IMR-90 (cell line): ENCODE data around the gene DAND5. TPM values are rescaled to one million over a fixed set of nuclear protein-coding genes. Genes with fewer than 3 reads are reported as not detected.

Experiments
- ATAC-seq: fragments of 200-7000 bp; cut with Tn5 transposase; 2 replicates; pipeline ENCODE4 v1.9.1; 2020; ENCODE audit warnings: low read depth, mild to moderate bottlenecking, moderate library complexity
- Bru-seq: library from RNA; stranded (reverse); fragments of 400-500 nt; gene quantifications from one replicate; lab custom pipeline; 2021; lab: Mats Ljungman, UMichigan
- BruChase-seq, 2 experiments: library from RNA; stranded (reverse); fragments of 400-500 nt; gene quantifications; one replicate each; lab custom pipeline; 2021; lab: Mats Ljungman, UMichigan
- BruUV-seq: library from RNA; stranded (reverse); fragments of 400-500 nt; replicated peaks from 2 replicates; lab custom pipeline; 2021; lab: Mats Ljungman, UMichigan
- CTCF ChIA-PET: fragments of 300-600 bp; formaldehyde crosslinking; extraction: SDS; loops from one replicate; lab custom pipeline; 2021; ENCODE audit warnings: antibody characterized with exemption; lab: Yijun Ruan, JAX
- POLR2A ChIA-PET: fragments of 300-600 bp; sonication (Branson Sonifier 250); formaldehyde crosslinking; loops from one replicate; lab custom pipeline; 2022; ENCODE audit warnings: antibody characterized with exemption; ENCODE audit not compliant: unreplicated experiment; lab: Charles Lee
- DNase-seq: peaks from one replicate; pipeline ENCODE4 v3.0.0; 2013
- H2AFZ ChIP-seq: replicated peaks from 2 replicates; pipeline ENCODE3; 2013; ENCODE audit warnings: low read length, mild to moderate bottlenecking; ENCODE audit not compliant: poor library complexity
- H2AK5ac ChIP-seq: 2 replicates; pipeline ENCODE4 v1.6.1; 2013; ENCODE audit warnings: low read depth, low read length, inconsistent platforms
- H2AK9ac ChIP-seq: replicated peaks from 2 replicates; pipeline ENCODE3; 2013; ENCODE audit warnings: mild to moderate bottlenecking, low read depth, low read length, moderate library complexity; ENCODE audit not compliant: poor library complexity
- H2BK120ac ChIP-seq: 2 replicates; pipeline ENCODE4 v1.6.1; 2013; ENCODE audit warnings: low read depth, low read length, inconsistent platforms
- H2BK15ac ChIP-seq: 3 replicates; pipeline ENCODE4 v1.6.1; 2013; ENCODE audit warnings: low read depth, low read length, inconsistent platforms
- H2BK20ac ChIP-seq: 2 replicates; pipeline ENCODE4 v1.6.1; 2013; ENCODE audit warnings: low read depth, mild to moderate bottlenecking, inconsistent platforms, low read length, moderate library complexity
- H2BK5ac ChIP-seq: 2 replicates; pipeline ENCODE4 v1.6.1; 2013; ENCODE audit warnings: mild to moderate bottlenecking, low read depth, low read length, inconsistent platforms; ENCODE audit not compliant: poor library complexity, severe bottlenecking
- H3K14ac ChIP-seq: replicated peaks from 2 replicates; pipeline ENCODE4 v1.6.1; 2013; ENCODE audit warnings: low read depth, low read length, inconsistent platforms
- H3K18ac ChIP-seq: 2 replicates; pipeline ENCODE4 v1.6.1; 2013; ENCODE audit warnings: low read depth, low read length, control low read depth
- H3K23ac ChIP-seq: 2 replicates; pipeline ENCODE4 v1.6.1; 2013; ENCODE audit warnings: low read depth, low read length, inconsistent platforms
- H3K27ac ChIP-seq: 2 replicates; pipeline ENCODE4 v1.5.1; 2013; ENCODE audit warnings: mild to moderate bottlenecking, control low read depth, low read length; ENCODE audit not compliant: insufficient read depth
- H3K27me3 ChIP-seq: 2 replicates; pipeline ENCODE4 v1.6.1; 2013; ENCODE audit warnings: low read length; ENCODE audit not compliant: control insufficient read depth, insufficient read depth
- H3K36me3 ChIP-seq: 2 replicates; pipeline ENCODE4 v1.6.1; 2013; ENCODE audit warnings: low read length, mixed read lengths; ENCODE audit not compliant: control insufficient read depth, insufficient read depth
- H3K4ac ChIP-seq: 2 replicates; pipeline ENCODE4 v1.6.1; 2013; ENCODE audit warnings: low read depth, low read length, inconsistent platforms
- H3K4me1 ChIP-seq: 2 replicates; pipeline ENCODE4 v1.6.1; 2013; ENCODE audit warnings: low read length, mixed read lengths; ENCODE audit not compliant: control insufficient read depth, insufficient read depth
- H3K4me2 ChIP-seq: 2 replicates; pipeline ENCODE4 v1.6.1; 2013; ENCODE audit warnings: low read depth, mild to moderate bottlenecking, control low read depth, low read length, moderate library complexity
- H3K4me3 ChIP-seq: 2 replicates; pipeline ENCODE4 v1.5.1; 2013; ENCODE audit warnings: low read depth, mild to moderate bottlenecking, control low read depth, low read length, moderate library complexity; ENCODE audit not compliant: insufficient read depth
- H3K56ac ChIP-seq: 2 replicates; pipeline ENCODE4 v1.6.1; 2013; ENCODE audit warnings: low read length, inconsistent platforms; ENCODE audit not compliant: insufficient read depth; ENCODE audit errors: extremely low read depth
- H3K79me1 ChIP-seq, 2 experiments: 2 replicates each; pipeline ENCODE4 v1.6.1; 2013; ENCODE audit warnings: low read length in 2 of 2, inconsistent platforms in 1 of 2, low read depth in 1 of 2
- H3K9ac ChIP-seq: 2 replicates; pipeline ENCODE4 v1.6.1; 2013; ENCODE audit warnings: low read depth, low read length, control low read depth
- H3K9me1 ChIP-seq: 2 replicates; pipeline ENCODE4 v1.6.1; 2013; ENCODE audit warnings: low read length, inconsistent platforms; ENCODE audit not compliant: insufficient read depth
- H3K9me3 ChIP-seq: 2 replicates; pipeline ENCODE4 v1.6.1; 2013; ENCODE audit warnings: low read length; ENCODE audit not compliant: control insufficient read depth, insufficient read depth
- H4K20me1 ChIP-seq: 2 replicates; pipeline ENCODE4 v1.6.1; 2013; ENCODE audit warnings: low read length, inconsistent platforms; ENCODE audit not compliant: insufficient read depth
- H4K5ac ChIP-seq: 2 replicates; pipeline ENCODE4 v1.6.1; 2013; ENCODE audit warnings: mild to moderate bottlenecking, low read depth, low read length, control low read depth
- H4K8ac ChIP-seq, 2 experiments: 2 replicates each; pipeline ENCODE4 v1.6.1; 2013; ENCODE audit warnings: low read depth in 2 of 2, low read length in 2 of 2, control low read depth in 1 of 2, inconsistent platforms in 1 of 2
- H4K91ac ChIP-seq: 2 replicates; pipeline ENCODE4 v1.6.1; 2013; ENCODE audit warnings: low read depth, low read length, inconsistent platforms; ENCODE audit not compliant: insufficient read depth
- BHLHE40 ChIP-seq: fragments of 150-350 bp; IDR thresholded peaks from 2 replicates; pipeline ENCODE4 v1.6.1; 2016; ENCODE audit warnings: mild to moderate bottlenecking, low read depth, low read length
- CEBPB ChIP-seq: IDR thresholded peaks from 2 replicates; pipeline ENCODE4 v1.6.1; 2012; ENCODE audit warnings: low read depth, low read length, improper control_type of control experiment
- MAFK ChIP-seq: IDR thresholded peaks from 2 replicates; pipeline ENCODE4 v1.6.1; 2012; ENCODE audit warnings: low read depth, low read length, improper control_type of control experiment
- MXI1 ChIP-seq: IDR thresholded peaks from 2 replicates; pipeline ENCODE4 v1.6.1; 2012; ENCODE audit warnings: low read depth, mild to moderate bottlenecking, low read length, moderate library complexity, borderline replicate concordance
- NFE2L2 ChIP-seq: fragments of 150-350 bp; IDR thresholded peaks from 2 replicates; pipeline ENCODE4 v1.6.1; 2016; ENCODE audit warnings: low read depth, mild to moderate bottlenecking, low read length
- POLR2A ChIP-seq: IDR thresholded peaks from 2 replicates; pipeline ENCODE4 v1.6.1; 2012; ENCODE audit warnings: mild to moderate bottlenecking, low read depth, low read length
- RCOR1 ChIP-seq: IDR thresholded peaks from 2 replicates; pipeline ENCODE4 v1.6.1; 2012; ENCODE audit warnings: mild to moderate bottlenecking, low read length, improper control_type of control experiment; ENCODE audit not compliant: insufficient replicate concordance
- SMC3 ChIP-seq: fragments of 150-350 bp; IDR thresholded peaks from 2 replicates; pipeline ENCODE4 v1.6.1; 2016; ENCODE audit warnings: low read depth, mild to moderate bottlenecking, antibody characterized with exemption, low read length, moderate library complexity
- WGBS, 2 experiments: methylation state at CpG; one replicate each; pipeline versions ENCODE4 v1.1.5 to v1.1.7; 2013; ENCODE audit warnings: missing lambda C conversion rate in 2 of 2; ENCODE audit not compliant: insufficient read length in 1 of 2; ENCODE audit errors: extremely low coverage in 2 of 2; 5-methylcytosine and 5-hydroxymethylcytosine counted together
- dilution Hi-C: fragments of 300-500 bp; cut with HindIII; formaldehyde crosslinking; loops from one replicate; pipeline ENCODE4 v1.14.3; 2018; ENCODE audit warnings: low sequenced_read_pairs; ENCODE audit not compliant: unreplicated experiment
- in situ Hi-C: fragments of 300-500 bp; cut with MboI; formaldehyde crosslinking; loops from 3 replicates; pipeline ENCODE4 v1.14.3; 2019; ENCODE audit warnings: low sequenced_read_pairs, inconsistent platforms, mixed read lengths
- intact Hi-C: fragments of 100-400 bp; cut with micrococcal nuclease; formaldehyde crosslinking; loops from 2 replicates; pipeline ENCODE4 v1.10.0; 2022
- long read RNA-seq: library from polyadenylated mRNA; unstranded; transcript quantifications from one replicate; pipeline ENCODE4 v2.0.0, GENCODE V29; 2021; ENCODE audit not compliant: unreplicated experiment
- polyA plus RNA-seq, 3 experiments: library from polyadenylated mRNA; depleted of rRNA; stranded (reverse); fragments of >200 nt; gene quantifications; 2 replicates each; pipeline ENCODE4 v1.2.3, GENCODE V29; 2012; ENCODE audit warnings: low replicate concordance in 1 of 3
- total RNA-seq: library from RNA; depleted of rRNA; stranded (reverse); fragments of >200 nt; gene quantifications from 2 replicates; pipeline ENCODE4 v1.2.3, GENCODE V29; 2012; rRNA removed
- TF ChIP-seq, protein P1 (sequence below): fragments of 150-350 bp; IDR thresholded peaks from 2 replicates; pipeline ENCODE4 v1.6.1; 2016; ENCODE audit warnings: low read depth, mild to moderate bottlenecking, low read length, moderate library complexity, borderline replicate concordance
- TF ChIP-seq, protein P2 (sequence below): conservative IDR thresholded peaks from 2 replicates; pipeline ENCODE4 v1.5.1; 2012; ENCODE audit warnings: mild to moderate bottlenecking, low read depth, low read length, improper control_type of control experiment

Gene DAND5, protein sequence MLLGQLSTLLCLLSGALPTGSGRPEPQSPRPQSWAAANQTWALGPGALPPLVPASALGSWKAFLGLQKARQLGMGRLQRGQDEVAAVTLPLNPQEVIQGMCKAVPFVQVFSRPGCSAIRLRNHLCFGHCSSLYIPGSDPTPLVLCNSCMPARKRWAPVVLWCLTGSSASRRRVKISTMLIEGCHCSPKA
- not detected in 2 replicates for total RNA-seq
- polyA plus RNA-seq (2012; rRNA removed), result 0.03 TPM in 1 of 2 replicates, not detected in the other
- 0.03 TPM in 1 of 2 replicates, not detected in the other for polyA plus RNA-seq (2012; cell fraction: cytosol; rRNA removed)
- polyA plus RNA-seq (2012; cell fraction: nucleus; rRNA removed; ENCODE audit: low replicate concordance), result 0.07 TPM in 1 of 2 replicates, not detected in the other
- percentile 8 among the genes with signal in this experiment for Bru-seq, nascent RNA
- BruChase-seq, experiment 1, labeled RNA remaining after a 6-hour chase, result percentile 7 among the genes with signal in this experiment
- percentile 12 among the genes with signal in this experiment for BruChase-seq, experiment 2, labeled RNA remaining after a 2-hour chase
- long read RNA-seq, result 0 reads

DNA sequence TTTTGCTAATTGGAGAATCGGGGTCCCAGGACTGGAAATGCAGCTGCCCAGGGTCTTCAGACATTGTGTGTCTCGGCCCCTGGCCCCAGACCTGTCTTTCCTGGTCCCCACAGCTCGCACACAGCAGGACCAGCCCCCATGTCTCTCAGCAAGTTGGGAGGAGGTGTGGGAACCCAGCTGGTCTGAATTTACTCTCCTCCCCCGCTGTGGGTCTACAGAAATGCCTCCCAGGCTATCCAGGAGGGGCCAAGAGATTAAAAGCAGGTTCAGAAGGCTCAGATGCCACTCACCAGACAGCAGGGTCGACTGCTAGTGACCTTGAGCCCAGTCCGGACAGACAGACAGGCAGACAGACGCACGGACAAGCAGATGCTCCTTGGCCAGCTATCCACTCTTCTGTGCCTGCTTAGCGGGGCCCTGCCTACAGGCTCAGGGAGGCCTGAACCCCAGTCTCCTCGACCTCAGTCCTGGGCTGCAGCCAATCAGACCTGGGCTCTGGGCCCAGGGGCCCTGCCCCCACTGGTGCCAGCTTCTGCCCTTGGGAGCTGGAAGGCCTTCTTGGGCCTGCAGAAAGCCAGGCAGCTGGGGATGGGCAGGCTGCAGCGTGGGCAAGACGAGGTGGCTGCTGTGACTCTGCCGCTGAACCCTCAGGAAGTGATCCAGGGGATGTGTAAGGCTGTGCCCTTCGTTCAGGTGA, at the start of gene DAND5:
Gene DAND5 (plus strand): TSS at position 285 of the 697 bp plus-strand sequence. CDS start 85 bp downstream, at position 370.
- Histone ChIP-seq H3K4me3 (no peak within 1 kb of the TSS), H2BK120ac (no peak within 1 kb of the TSS), H2BK20ac (no peak within 1 kb of the TSS), H3K9me1 (no peaks in the 10 kb centered on the region), H3K27me3 (no peaks in the 10 kb centered on the region), H2AK9ac (no peak within 1 kb of the TSS), H3K9ac (no peak within 1 kb of the TSS), H3K79me1 (peaks cover 0 to 3% of the 10 kb centered on the region in 2 experiments; a peak in 1 of 4 replicates), H3K14ac (no peak within 1 kb of the TSS), H3K18ac (no peak within 1 kb of the TSS), H2BK5ac (no peak within 1 kb of the TSS), H3K4me2 (no peak within 1 kb of the TSS), H4K5ac (no peak within 1 kb of the TSS), H3K27ac (no peak within 1 kb of the TSS), H4K91ac (no peak within 1 kb of the TSS), H3K4me1 (peaks cover 4% of the 10 kb centered on the region; the same call in 1 of the 2 replicates), H3K9me3 (no peaks in the 10 kb centered on the region), H3K23ac (no peak within 1 kb of the TSS), H4K8ac (no peak within 1 kb of the TSS), H3K56ac (no peak within 1 kb of the TSS), H2AFZ (peak within 1 kb of the TSS; percentile 34), H2AK5ac (no peak within 1 kb of the TSS), H3K4ac (no peak within 1 kb of the TSS), H4K20me1 (no peaks in the 10 kb centered on the region), H3K36me3 (no peaks in the 10 kb centered on the region), H2BK15ac (no peak within 1 kb of the TSS)
- DNase-seq (no peak), ATAC-seq (no peak)
- TF ChIP-seq MXI1 (no peak), BHLHE40 (no peak), RCOR1 (no peak), NFE2L2 (no peak), SMC3 (no peak), POLR2A (no peak), MAFK (no peak), CEBPB (no peak)
- TF ChIP-seq, protein P1, sequence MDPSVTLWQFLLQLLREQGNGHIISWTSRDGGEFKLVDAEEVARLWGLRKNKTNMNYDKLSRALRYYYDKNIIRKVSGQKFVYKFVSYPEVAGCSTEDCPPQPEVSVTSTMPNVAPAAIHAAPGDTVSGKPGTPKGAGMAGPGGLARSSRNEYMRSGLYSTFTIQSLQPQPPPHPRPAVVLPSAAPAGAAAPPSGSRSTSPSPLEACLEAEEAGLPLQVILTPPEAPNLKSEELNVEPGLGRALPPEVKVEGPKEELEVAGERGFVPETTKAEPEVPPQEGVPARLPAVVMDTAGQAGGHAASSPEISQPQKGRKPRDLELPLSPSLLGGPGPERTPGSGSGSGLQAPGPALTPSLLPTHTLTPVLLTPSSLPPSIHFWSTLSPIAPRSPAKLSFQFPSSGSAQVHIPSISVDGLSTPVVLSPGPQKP, result no peak
- TF ChIP-seq, protein P2, sequence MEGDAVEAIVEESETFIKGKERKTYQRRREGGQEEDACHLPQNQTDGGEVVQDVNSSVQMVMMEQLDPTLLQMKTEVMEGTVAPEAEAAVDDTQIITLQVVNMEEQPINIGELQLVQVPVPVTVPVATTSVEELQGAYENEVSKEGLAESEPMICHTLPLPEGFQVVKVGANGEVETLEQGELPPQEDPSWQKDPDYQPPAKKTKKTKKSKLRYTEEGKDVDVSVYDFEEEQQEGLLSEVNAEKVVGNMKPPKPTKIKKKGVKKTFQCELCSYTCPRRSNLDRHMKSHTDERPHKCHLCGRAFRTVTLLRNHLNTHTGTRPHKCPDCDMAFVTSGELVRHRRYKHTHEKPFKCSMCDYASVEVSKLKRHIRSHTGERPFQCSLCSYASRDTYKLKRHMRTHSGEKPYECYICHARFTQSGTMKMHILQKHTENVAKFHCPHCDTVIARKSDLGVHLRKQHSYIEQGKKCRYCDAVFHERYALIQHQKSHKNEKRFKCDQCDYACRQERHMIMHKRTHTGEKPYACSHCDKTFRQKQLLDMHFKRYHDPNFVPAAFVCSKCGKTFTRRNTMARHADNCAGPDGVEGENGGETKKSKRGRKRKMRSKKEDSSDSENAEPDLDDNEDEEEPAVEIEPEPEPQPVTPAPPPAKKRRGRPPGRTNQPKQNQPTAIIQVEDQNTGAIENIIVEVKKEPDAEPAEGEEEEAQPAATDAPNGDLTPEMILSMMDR, result no peak
- 46% methylated on average over 6 of the region's 14 CpGs; no CpG with 5 or more reads in 1 of the 2 experiments for WGBS, 2 experiments
- ChIA-PET CTCF (no interaction called here), POLR2A (no interaction called here)
- in situ Hi-C loops (no loop called here), dilution Hi-C loops (no loop called here), intact Hi-C loops (no loop called here)
- no TSS peak for BruUV-seq
